ENCODE results near the gene COQ5.
"Not testable (repeated sequence)": the region's sequence is repeated elsewhere in the genome, so short reads cannot be mapped to it uniquely, and the experiment has no call there.

Gene COQ5

GRCh38 chr12:120538281-120539156 is 9.6 kb upstream of the COQ5 start:
- peak; percentile 58 for DNase-seq (ENCODE audit: low read depth)
- H3K4me3 ChIP-seq (replicated peaks; ENCODE audit: low read depth, low read length), result peak overlapping the region; percentile 5
- no peak for TF ChIP-seq CTCF (IDR thresholded peaks at IDR 0.05; ENCODE audit: low read length, missing control alignments)

DNA sequence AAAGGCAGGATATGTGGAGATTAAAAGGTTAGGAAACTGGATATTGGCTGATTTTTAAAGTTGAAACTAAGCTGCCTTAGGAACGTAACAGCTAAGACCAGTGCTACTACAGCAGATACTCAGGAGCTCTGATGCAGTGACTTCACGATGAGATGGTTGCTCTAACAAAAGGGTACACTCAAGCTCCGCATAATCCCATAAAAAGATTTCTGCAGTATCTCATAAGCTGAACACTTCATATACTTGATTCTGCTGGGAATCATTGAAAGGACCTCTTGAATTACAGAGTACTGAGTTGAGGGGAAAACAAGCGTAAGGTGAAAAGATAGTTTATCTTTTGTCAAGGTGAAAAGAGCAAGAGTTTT is 8.9 kb upstream of the COQ5 start:
- DNase-seq (ENCODE audit: low read depth), result no peak
- TF ChIP-seq CTCF (IDR thresholded peaks at IDR 0.05; ENCODE audit: low read length, missing control alignments), result no peak
- H3K4me3 ChIP-seq (replicated peaks; ENCODE audit: low read depth, low read length), result peak overlapping the region; percentile 6

- peak overlapping the region; percentile 96 for H3K4me3 ChIP-seq (replicated peaks; ENCODE audit: low read depth, low read length)
- no peak for DNase-seq (ENCODE audit: low read depth)
- TF ChIP-seq CTCF (IDR thresholded peaks at IDR 0.05; ENCODE audit: low read length, missing control alignments), result no peak
Measured at GRCh38 chr12:120536064-120536791, 7.3 kb upstream of the COQ5 start.

DNA sequence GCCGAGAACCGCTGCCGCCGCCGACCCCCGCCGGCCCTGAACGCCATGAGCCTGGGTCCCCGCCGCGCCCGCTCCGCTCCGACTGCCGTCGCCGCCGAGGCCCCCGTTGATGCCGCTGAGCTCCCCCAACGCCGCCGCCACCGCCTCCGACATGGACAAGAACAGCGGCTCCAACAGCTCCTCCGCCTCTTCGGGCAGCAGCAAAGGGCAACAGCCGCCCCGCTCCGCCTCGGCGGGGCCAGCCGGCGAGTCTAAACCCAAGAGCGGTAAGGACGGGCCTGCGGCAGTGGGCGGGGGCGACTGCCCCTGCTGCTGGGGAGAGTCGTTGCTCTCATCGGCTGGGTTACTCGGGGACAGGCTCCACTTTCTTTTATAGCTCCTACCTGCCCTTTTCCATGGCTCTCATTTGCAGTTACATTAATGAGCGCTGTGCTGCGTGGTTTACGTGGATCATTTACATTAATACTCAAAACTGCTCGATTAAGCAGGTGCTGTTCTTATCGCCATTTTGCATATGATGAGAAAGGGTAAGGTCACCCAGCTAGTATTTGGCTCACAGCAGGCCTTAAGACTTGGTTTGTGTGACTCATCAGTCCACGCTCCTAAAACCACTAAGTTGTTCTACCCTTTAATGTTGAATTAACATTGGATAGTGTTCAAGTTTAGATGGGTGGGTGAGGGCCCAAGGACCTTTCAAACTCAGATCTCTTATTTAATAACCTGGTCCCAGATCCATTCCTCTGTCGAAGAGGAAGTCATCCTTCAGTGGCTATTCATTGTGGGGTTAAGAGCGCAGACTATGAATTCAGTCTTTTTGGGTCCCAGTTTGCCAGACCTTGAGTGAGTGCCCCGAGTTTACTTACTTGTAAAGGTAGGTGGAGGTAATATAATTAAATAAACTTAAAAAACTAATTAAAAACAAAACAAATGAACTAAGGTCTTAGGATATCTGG is 6.0 kb upstream of the COQ5 start:
- no peak for TF ChIP-seq CTCF (IDR thresholded peaks at IDR 0.05; ENCODE audit: low read length, missing control alignments)
- DNase-seq (ENCODE audit: low read depth), result peak; percentile 70
- H3K4me3 ChIP-seq (replicated peaks; ENCODE audit: low read depth, low read length), result peak overlapping the region; percentile 96

- peak within 1 kb of the TSS; percentile 96 for H3K4me3 ChIP-seq (replicated peaks; ENCODE audit: low read depth, low read length)
- peak; percentile 94 for DNase-seq (ENCODE audit: low read depth)
- TF ChIP-seq CTCF (IDR thresholded peaks at IDR 0.05; ENCODE audit: low read length, missing control alignments), result no peak
Measured at GRCh38 chr12:120534203-120534702, 5.3 kb upstream of the COQ5 start, which contains the start of gene RNF10. Gene RNF10 (plus strand): TSS chr12:120534356. CDS start chr12:120534812, 456 bp downstream.

- H3K4me3 ChIP-seq (replicated peaks; ENCODE audit: low read depth, low read length), result no peak overlapping the region
- no peak for DNase-seq (ENCODE audit: low read depth)
- no peak for TF ChIP-seq CTCF (IDR thresholded peaks at IDR 0.05; ENCODE audit: low read length, missing control alignments)
Measured at GRCh38 chr12:120532701-120533238, 3.8 kb upstream of the COQ5 start.

DNA sequence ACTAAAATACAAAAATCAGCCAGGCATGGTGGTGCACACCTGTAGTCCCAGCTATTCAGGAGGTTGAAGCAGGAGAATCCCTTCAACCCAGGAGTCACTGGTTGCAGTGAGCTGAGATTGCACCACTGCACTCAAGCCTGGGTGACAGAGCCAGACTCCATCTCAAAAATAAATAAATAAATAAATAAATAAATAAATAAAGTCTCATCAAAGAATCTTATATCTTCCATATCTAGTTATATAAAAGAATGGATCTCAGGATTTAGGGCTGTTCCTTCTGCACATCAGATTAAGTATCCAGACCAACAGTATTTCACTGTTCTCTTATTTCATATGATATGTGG is 1.4 kb upstream of the COQ5 start:
- H3K4me3 ChIP-seq (replicated peaks; ENCODE audit: low read depth, low read length); DNase-seq (ENCODE audit: low read depth): not testable (repeated sequence)
